HL-60/S4 (cell line): Measurements from ENCODE around the gene DENND1A.
"Not testable (repeated sequence)": the region's sequence is repeated elsewhere in the genome, so short reads cannot be mapped to it uniquely, and the experiment has no call there.

Experiments used
- in situ Hi-C: fragments of 300-500 bp; cut with MboI; formaldehyde crosslinking; loops from 2 replicates; pipeline ENCODE4 v1.14.3; 2022; ENCODE audit warnings: low sequenced_read_pairs

Gene DENND1A

GRCh38 chr9:123952641-123953495 lies 22.9 kb upstream of the DENND1A start:
- in situ Hi-C loops: no loop called here

GRCh38 chr9:123948286-123948685 lies 18.4 kb upstream of the DENND1A start:
- in situ Hi-C loops: no loop called here

GRCh38 chr9:123947326-123947725 lies 17.4 kb upstream of the DENND1A start:
- in situ Hi-C loops: no loop called here

GRCh38 chr9:123946101-123946821 lies 16.3 kb upstream of the DENND1A start:
- in situ Hi-C loops: no loop called here

GRCh38 chr9:123945532-123945931 lies 15.6 kb upstream of the DENND1A start:
- in situ Hi-C loops: no loop called here

- in situ Hi-C loops: not testable (repeated sequence)
Observed at GRCh38 chr9:123944464-123944863, 14.5 kb upstream of the DENND1A start.

- in situ Hi-C loops: no loop called here
Observed at GRCh38 chr9:123943671-123944070, 13.7 kb upstream of the DENND1A start.

- in situ Hi-C loops: no loop called here
Observed at GRCh38 chr9:123942542-123942941, 12.6 kb upstream of the DENND1A start.

GRCh38 chr9:123941524-123942070 lies 11.7 kb upstream of the DENND1A start:
- in situ Hi-C loops: no loop called here

GRCh38 chr9:123940721-123941523 lies 11.0 kb upstream of the DENND1A start:
- in situ Hi-C loops: no loop called here

- in situ Hi-C loops: no loop called here
Observed at GRCh38 chr9:123938401-123938800, 8.5 kb upstream of the DENND1A start.

- in situ Hi-C loops: not testable (repeated sequence)
Observed at GRCh38 chr9:123936575-123936974, 6.6 kb upstream of the DENND1A start.

- in situ Hi-C loops: no loop called here
Observed at GRCh38 chr9:123933440-123934212, 3.7 kb upstream of the DENND1A start.

- in situ Hi-C loops: no loop called here
Observed at GRCh38 chr9:123929177-123929869, 603 bp downstream of the DENND1A start.

- in situ Hi-C loops: no loop called here
Observed at GRCh38 chr9:123928533-123929176, 1.3 kb downstream of the DENND1A start.

- in situ Hi-C loops: no loop called here
Observed at GRCh38 chr9:123927625-123928532, 2.0 kb downstream of the DENND1A start.

- in situ Hi-C loops: no loop called here
Observed at GRCh38 chr9:123926941-123927340, 3.0 kb downstream of the DENND1A start.

- in situ Hi-C loops: no loop called here
Observed at GRCh38 chr9:123925819-123926218, 4.1 kb downstream of the DENND1A start.
